Ovary (tissue), 9 donors: Measurements from ENCODE around the gene SLC19A1. TPM values are rescaled to one million over a fixed set of nuclear protein-coding genes. Genes with fewer than 3 reads are reported as not detected.

Source experiments
- DNase-seq, 5 donors: peaks; one replicate each; pipeline ENCODE4 v3.0.0-alpha.2; 2019 to 2020
- H3K27ac ChIP-seq, 2 donors: fragments of 200-600 bp; one replicate each; pipeline versions ENCODE4 v1.5.1 to v1.8.0; 2019 to 2022
- H3K27me3 ChIP-seq: fragments of 200-600 bp; one replicate; pipeline ENCODE4 v1.8.0; 2022
- H3K36me3 ChIP-seq: fragments of 200-600 bp; sonication (generic); one replicate; pipeline ENCODE4 v1.5.1; 2019
- H3K4me1 ChIP-seq: one replicate; pipeline ENCODE4 v1.8.1; 2013; ENCODE audit warnings: mild to moderate bottlenecking, moderate library complexity; ENCODE audit not compliant: insufficient read depth
- H3K4me3 ChIP-seq: fragments of 200-600 bp; sonication (generic); one replicate; pipeline ENCODE4 v1.5.1; 2017
- H3K9me3 ChIP-seq, 2 donors: fragments of 200-600 bp in 1 of 2; sonication (generic) in 1 of 2; one replicate each; pipeline versions ENCODE4 v1.5.1 to v1.8.1; 2013 to 2019; ENCODE audit warnings: mild to moderate bottlenecking in 1 of 2, moderate library complexity in 1 of 2
- CTCF ChIP-seq, 3 donors: fragments of 450-650 bp in 2 of 3; fragments of 200-600 bp in 1 of 3; IDR thresholded peaks; one replicate each; pipeline versions ENCODE4 v1.5.1 to v1.8.0; 2016 to 2022; ENCODE audit warnings: antibody characterized with exemption in 3 of 3, mild to moderate bottlenecking in 1 of 3
- EP300 ChIP-seq: sonication (generic); formaldehyde crosslinking; IDR thresholded peaks from one replicate; pipeline ENCODE4 v1.6.1; 2017; ENCODE audit warnings: antibody characterized with exemption
- POLR2A ChIP-seq: fragments of 450-650 bp; IDR thresholded peaks from one replicate; pipeline ENCODE4 v1.6.1; 2017; ENCODE audit warnings: antibody characterized with exemption, mild to moderate bottlenecking, moderate library complexity
- WGBS, 3 donors: extraction: QIAGEN DNeasy Blood & Tissue Kit in 1 of 3; methylation state at CpG; one replicate each; pipeline versions ENCODE4 v1.1.5 to v1.1.7; 2013 to 2017; 5-methylcytosine and 5-hydroxymethylcytosine counted together
- intact Hi-C, 4 donors: fragments of 100-400 bp; cut with DNase I; formaldehyde crosslinking; loops; one replicate each; pipeline versions ENCODE4 v1.11.0 to v1.15.1; 2022 to 2023
- microRNA-seq, 3 donors: library from miRNA; unstranded; fragments of <30 nt; microRNA quantifications; one replicate each; pipeline versions ENCODE4 to v1.2.0, GENCODE V29; 2019 to 2020
- polyA plus RNA-seq, 2 donors: library from polyadenylated mRNA; stranded (reverse); fragments of 200-250 nt in 1 of 2; fragments of 350-450 nt in 1 of 2; fragmentation: Illumina TruSeq in 1 of 2; extraction: RNeasy Lipid Tissue Mini Kit (QIAGEN cat#74804) in 1 of 2; gene quantifications; one replicate each; pipeline ENCODE4 v1.2.3, GENCODE V29; 2013 to 2014
- small RNA-seq: library from RNA; depleted of rRNA; stranded (forward); fragments of <200 nt; gene quantifications from one replicate; pipeline ENCODE3, GENCODE V24; 2016
- total RNA-seq, 7 donors: library from RNA; depleted of rRNA in 2 of 7; stranded (reverse); fragments of >200 nt in 2 of 7; fragmentation: NEBNext Ultra II Directional in 3 of 7; extraction: Animal tissue kit (Norgen Biotek cat#: 25700) in 3 of 7; gene quantifications; one replicate each; pipeline versions ENCODE4 v1.1.0 to v1.2.4, GENCODE V29; 2016 to 2023
- donor health status: DM: no; HTN: no; CAD: no; lungs with moderate emphysema.
- donor health status: DM: no; HTN: no; CAD: no.
- donor health status: Bipolar disorder and iron deficiency.
- donor health status: DM: yes; HTN: yes; CAD: no.
- donor health status: DM: no; HTN: no; CAD: no.
- donor health status: DM: yes; HTN: yes; CAD: no.

SLC19A1 gene
- total and polyA plus RNA-seq, 9 donors: 0.88 to 18.2 (median 8.1) TPM

GRCh38 chr21:45448810-45449657, 93.2 kb downstream of the SLC19A1 start:
- DNase-seq: peak in 2 of 5 donors; percentile 30 to 49
- intact Hi-C loops: loop anchor here in 2 of 4 donors (10.0 kb wide), 3 partner anchors 294 to 504 kb away; partner anchors contain the start of gene SLX9 (in 1 of the 2)
- H3K4me3 ChIP-seq: no peak overlapping the region
- H3K4me1 ChIP-seq: peaks cover 4% of the 10 kb centered on the region
- 68 to 78% (median 76%) methylated on average over 28 of the region's 28 CpGs for WGBS, 3 donors
- H3K9me3 ChIP-seq: no peaks in the 10 kb centered on the region
- no peaks in the 10 kb centered on the region for H3K36me3 ChIP-seq
- no peak overlapping the region for H3K27ac ChIP-seq
- H3K27me3 ChIP-seq: no peaks in the 10 kb centered on the region
- TF ChIP-seq CTCF (IDR thresholded peaks at IDR 0.05) (no peak), POLR2A (no peak), EP300 (no peak)

GRCh38 chr21:45448283-45448809, 93.9 kb downstream of the SLC19A1 start:
- no peaks in the 10 kb centered on the region for H3K27me3 ChIP-seq
- 84 to 89% (median 86%) methylated on average over 20 of the region's 20 CpGs for WGBS, 3 donors
- H3K36me3 ChIP-seq: no peaks in the 10 kb centered on the region
- H3K4me3 ChIP-seq: no peak overlapping the region
- peaks cover 3% of the 10 kb centered on the region for H3K4me1 ChIP-seq
- TF ChIP-seq EP300: no peak
- no peak for TF ChIP-seq CTCF (IDR thresholded peaks at IDR 0.05)
- no peak for TF ChIP-seq POLR2A
- no peaks in the 10 kb centered on the region for H3K9me3 ChIP-seq
- intact Hi-C loops: loop anchor here in 2 of 4 donors (10.0 kb wide), 3 partner anchors 294 to 504 kb away; partner anchors contain the start of gene SLX9 (in 1 of the 2)
- no peak overlapping the region for H3K27ac ChIP-seq
- peak in 2 of 5 donors; percentile 9 to 24 for DNase-seq

Small RNA genes within 50 kb of the gene (microRNA-seq; reads per million reads assigned to microRNA genes)
- 1.6 to 7.6 (median 3.0) reads per million in 3 donors for gene MIR6815

Small RNA genes within 50 kb of the gene (small RNA-seq; reads per million reads assigned to genes)
- gene MIR6815: not detected

Other genes with a start within 250 kb of the SLC19A1 start
- gene COL18A1, start 137.3 kb downstream of the SLC19A1 start, total RNA-seq: 100 to 1,000 TPM; 141 to 353 (median 270) TPM
- 100 to 1,000 TPM in 1 of 2 donors, 10 to 100 TPM in 1; 11.1 to 201 TPM for gene COL18A1, start 137.3 kb downstream of the SLC19A1 start, polyA plus RNA-seq
- 10 to 100 TPM in 1 of 7 donors, 1 to 10 TPM in 6; 3.7 to 10.1 (median 6.4) TPM for gene PCBP3, start 101.3 kb upstream of the SLC19A1 start, total RNA-seq
- 1 to 10 TPM; 2.4 to 3.1 TPM for gene PCBP3, start 101.3 kb upstream of the SLC19A1 start, polyA plus RNA-seq